Stomach (tissue), 9 donors: ENCODE data around the gene NUBPL. TPM values are rescaled to one million over a fixed set of nuclear protein-coding genes. Genes with fewer than 3 reads are reported as not detected.

Source experiments
- DNase-seq, 2 donors: peaks; one replicate each; pipeline versions ENCODE4 v3.0.0 to v3.0.0-alpha.2; 2013 to 2019
- H3K27ac ChIP-seq, 5 donors: fragments of 200-600 bp in 4 of 5; sonication (generic) in 4 of 5; one replicate each; pipeline ENCODE4 v1.5.1; 2013 to 2019; ENCODE audit warnings: mild to moderate bottlenecking in 1 of 5, moderate library complexity in 1 of 5
- H3K27me3 ChIP-seq, 3 donors: fragments of 200-600 bp; sonication (generic); one replicate each; pipeline ENCODE4 v1.5.1; 2017 to 2019; ENCODE audit warnings: mixed run types in 1 of 3
- H3K36me3 ChIP-seq, 4 donors: fragments of 200-600 bp; sonication (generic); 1 replicate in 3 of 4; 2 replicates in 1 of 4; pipeline ENCODE4 v1.5.1; 2016 to 2019
- H3K4me1 ChIP-seq, 4 donors: fragments of 200-600 bp; sonication (generic); one replicate each; pipeline ENCODE4 v1.5.1; 2016 to 2019
- H3K4me3 ChIP-seq, 4 donors: fragments of 200-600 bp; sonication (generic) in 3 of 4; one replicate each; pipeline ENCODE4 v1.5.1; 2016 to 2019; ENCODE audit warnings: mild to moderate bottlenecking in 1 of 4
- H3K9me3 ChIP-seq, 4 donors: fragments of 200-600 bp; sonication (generic); one replicate each; pipeline ENCODE4 v1.5.1; 2016 to 2019
- EP300 ChIP-seq: sonication (generic); formaldehyde crosslinking; IDR thresholded peaks from one replicate; pipeline ENCODE4 v1.6.1; 2017; ENCODE audit warnings: antibody characterized with exemption
- POLR2A ChIP-seq, 4 donors: fragments of 450-650 bp; IDR thresholded peaks; one replicate each; pipeline ENCODE4 v1.6.1; 2016; ENCODE audit warnings: antibody characterized with exemption in 4 of 4, control low read depth in 2 of 4, mild to moderate bottlenecking in 1 of 4, moderate library complexity in 1 of 4
- POLR2AphosphoS5 ChIP-seq, 3 donors: sonication (generic); formaldehyde crosslinking; IDR thresholded peaks; one replicate each; pipeline ENCODE4 v1.6.1; 2016; ENCODE audit warnings: antibody characterized with exemption in 3 of 3
- WGBS, 5 donors: extraction: QIAGEN DNeasy Blood & Tissue Kit in 3 of 5; methylation state at CpG; one replicate each; pipeline versions ENCODE4 v1.1.5 to v1.1.7; 2013 to 2018; 5-methylcytosine and 5-hydroxymethylcytosine counted together
- intact Hi-C: fragments of 100-400 bp; cut with DNase I; formaldehyde crosslinking; loops from one replicate; pipeline ENCODE4 v1.15.1; 2023; ENCODE audit warnings: low total_unique reads
- polyA plus RNA-seq, 3 donors: library from polyadenylated mRNA; stranded (reverse); fragments of 200-250 nt; gene quantifications; one replicate each; pipeline ENCODE4 v1.2.3, GENCODE V29; 2013
- total RNA-seq, 5 donors: library from RNA; depleted of rRNA; stranded (reverse); fragments of >200 nt; gene quantifications; one replicate each; pipeline versions ENCODE4 v1.1.0 to v1.2.3, GENCODE V29; 2014 to 2016
- TF ChIP-seq, protein P1 (sequence below), 7 experiments: fragments of 450-650 bp in 4 of 7; fragments of 200-600 bp in 3 of 7; sonication (generic) in 3 of 7; IDR thresholded peaks; one replicate each; pipeline ENCODE4 v1.5.1; 2016 to 2019; ENCODE audit warnings: antibody characterized with exemption in 7 of 7, control low read depth in 2 of 7, mild to moderate bottlenecking in 1 of 7
- donor health status: healthy with polysubstance abuse.
- donor health status: Bipolar disorder and iron deficiency.
- donor health status: healthy.

NUBPL gene
- total and polyA plus RNA-seq, 8 donors: 0.58 to 25.7 (median 5.0) TPM

DNA sequence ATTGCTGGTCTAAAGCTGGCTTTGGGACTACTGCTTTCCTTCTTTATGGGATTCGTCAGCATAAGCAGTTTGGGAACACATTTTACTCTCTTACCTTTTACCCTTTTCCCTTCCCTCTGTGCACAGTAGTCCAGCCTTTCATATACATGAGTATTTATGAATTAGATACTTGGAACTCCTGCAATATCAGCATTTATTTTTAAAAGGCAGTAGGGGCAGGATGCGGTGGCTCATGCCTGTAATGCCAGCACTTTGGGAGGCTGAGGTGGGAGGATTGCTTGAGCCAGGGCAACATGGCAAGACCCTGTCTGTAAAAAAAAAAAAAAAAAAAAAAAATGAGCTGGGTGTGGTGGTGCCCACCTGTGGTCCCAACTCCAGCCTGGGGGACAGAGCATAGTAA lies 3.0 kb downstream of the NUBPL start:
- 92 to 100% (median 95%) methylated on average over 2 of the region's 2 CpGs for WGBS, 5 donors
- no peak overlapping the region for H3K27ac ChIP-seq
- no peaks in the 10 kb centered on the region for H3K27me3 ChIP-seq
- peaks cover 0 to 36% (median 13%) of the 10 kb centered on the region in 4 donors for H3K4me1 ChIP-seq
- H3K36me3 ChIP-seq: no peaks in the 10 kb centered on the region
- H3K9me3 ChIP-seq: no peaks in the 10 kb centered on the region
- intact Hi-C loops: no loop called here
- no peak overlapping the region for H3K4me3 ChIP-seq
- TF ChIP-seq POLR2A (IDR thresholded peaks at IDR 0.05) (no peak), POLR2AphosphoS5 (IDR thresholded peaks at IDR 0.05) (no peak), EP300 (no peak)
- TF ChIP-seq, protein P1, sequence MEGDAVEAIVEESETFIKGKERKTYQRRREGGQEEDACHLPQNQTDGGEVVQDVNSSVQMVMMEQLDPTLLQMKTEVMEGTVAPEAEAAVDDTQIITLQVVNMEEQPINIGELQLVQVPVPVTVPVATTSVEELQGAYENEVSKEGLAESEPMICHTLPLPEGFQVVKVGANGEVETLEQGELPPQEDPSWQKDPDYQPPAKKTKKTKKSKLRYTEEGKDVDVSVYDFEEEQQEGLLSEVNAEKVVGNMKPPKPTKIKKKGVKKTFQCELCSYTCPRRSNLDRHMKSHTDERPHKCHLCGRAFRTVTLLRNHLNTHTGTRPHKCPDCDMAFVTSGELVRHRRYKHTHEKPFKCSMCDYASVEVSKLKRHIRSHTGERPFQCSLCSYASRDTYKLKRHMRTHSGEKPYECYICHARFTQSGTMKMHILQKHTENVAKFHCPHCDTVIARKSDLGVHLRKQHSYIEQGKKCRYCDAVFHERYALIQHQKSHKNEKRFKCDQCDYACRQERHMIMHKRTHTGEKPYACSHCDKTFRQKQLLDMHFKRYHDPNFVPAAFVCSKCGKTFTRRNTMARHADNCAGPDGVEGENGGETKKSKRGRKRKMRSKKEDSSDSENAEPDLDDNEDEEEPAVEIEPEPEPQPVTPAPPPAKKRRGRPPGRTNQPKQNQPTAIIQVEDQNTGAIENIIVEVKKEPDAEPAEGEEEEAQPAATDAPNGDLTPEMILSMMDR (IDR thresholded peaks at IDR 0.05): no peak
- DNase-seq: no peak

DNA sequence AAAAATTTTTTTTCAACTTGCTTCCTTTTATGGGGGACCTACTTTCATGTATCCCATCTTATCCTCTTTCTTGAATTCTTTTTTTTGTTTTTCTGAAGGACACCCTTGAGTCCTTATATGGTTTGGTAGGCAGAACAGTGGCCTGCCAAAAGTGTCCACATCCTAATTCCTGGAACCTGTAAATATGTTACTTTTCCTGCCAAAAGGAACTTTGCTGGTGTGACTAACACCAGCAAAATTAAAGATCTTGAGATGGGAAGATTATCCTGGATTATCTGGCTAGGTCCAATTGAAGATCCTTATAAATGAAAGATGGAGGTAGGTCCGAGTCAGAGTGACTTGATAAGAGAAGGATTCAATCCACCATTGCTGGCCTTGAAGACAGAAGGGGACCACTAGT lies 5.3 kb downstream of the NUBPL start:
- no peak for DNase-seq
- Histone ChIP-seq H3K4me1 (peaks cover 0 to 28% (median 7%) of the 10 kb centered on the region in 4 donors), H3K27ac (no peak overlapping the region), H3K9me3 (no peaks in the 10 kb centered on the region), H3K27me3 (no peaks in the 10 kb centered on the region), H3K36me3 (no peaks in the 10 kb centered on the region), H3K4me3 (no peak overlapping the region)
- 41 to 100% (median 94%) methylated on average over 1 of the region's 1 CpG for WGBS, 5 donors
- intact Hi-C loops: no loop called here
- TF ChIP-seq, protein P1 (IDR thresholded peaks at IDR 0.05): no peak
- TF ChIP-seq EP300 (no peak), POLR2AphosphoS5 (IDR thresholded peaks at IDR 0.05) (no peak), POLR2A (IDR thresholded peaks at IDR 0.05) (no peak)

DNA sequence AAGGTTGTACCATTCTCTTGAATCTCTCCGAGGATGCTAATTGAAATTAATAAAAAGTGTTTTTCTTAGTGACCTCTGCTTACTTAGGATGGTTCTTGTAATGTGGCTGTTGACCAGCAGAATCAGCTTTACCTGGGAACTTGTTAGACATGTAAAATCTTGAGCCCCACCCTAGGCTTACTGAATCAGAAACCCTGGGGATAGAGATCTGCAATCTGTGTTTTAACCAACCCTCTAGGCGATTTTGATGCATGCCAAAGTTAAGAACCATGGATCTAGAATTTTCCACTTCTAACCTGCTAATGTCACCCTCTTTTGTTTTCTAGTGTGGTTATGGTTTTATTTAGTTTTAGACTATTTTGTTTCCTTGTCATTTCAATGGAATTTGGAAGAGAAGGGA lies 6.5 kb downstream of the NUBPL start:
- Histone ChIP-seq H3K9me3 (no peaks in the 10 kb centered on the region), H3K4me3 (no peak overlapping the region), H3K36me3 (no peaks in the 10 kb centered on the region), H3K27ac (peak overlapping the region in 2 of 5 donors; percentile 20 to 48), H3K27me3 (no peaks in the 10 kb centered on the region), H3K4me1 (peaks cover 0 to 21% (median 3%) of the 10 kb centered on the region in 4 donors)
- DNase-seq: no peak
- intact Hi-C loops: no loop called here
- WGBS, 5 donors: 81 to 90% (median 84%) methylated on average over 2 of the region's 2 CpGs
- TF ChIP-seq POLR2AphosphoS5 (IDR thresholded peaks at IDR 0.05) (no peak), EP300 (no peak), POLR2A (IDR thresholded peaks at IDR 0.05) (no peak)
- TF ChIP-seq, protein P1 (IDR thresholded peaks at IDR 0.05): no peak

DNA sequence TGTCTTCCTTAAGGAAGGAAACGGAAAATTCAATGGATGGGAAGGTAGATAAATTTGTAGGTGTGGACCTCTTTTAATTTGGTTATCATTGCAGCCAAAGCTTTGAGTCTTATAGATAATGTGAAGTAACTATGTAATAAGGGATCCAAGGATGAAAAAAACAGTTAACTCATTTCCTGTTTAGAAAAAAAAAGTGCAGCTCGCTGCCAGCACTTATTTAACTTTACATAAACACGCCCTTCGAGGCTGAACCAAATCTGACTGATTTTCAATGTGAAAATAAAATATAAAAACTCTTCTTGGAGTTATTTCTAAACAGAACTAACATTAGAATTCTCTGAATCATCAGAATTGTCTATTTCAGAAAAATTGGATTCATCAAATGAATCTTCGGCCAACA lies 7.0 kb downstream of the NUBPL start:
- peak overlapping the region in 2 of 5 donors; percentile 20 to 48 for H3K27ac ChIP-seq
- intact Hi-C loops: no loop called here
- DNase-seq: peak in 1 of 2 donors; percentile 15

More for the DNA sequence above, 7.0 kb downstream of the NUBPL start:
- H3K4me1 ChIP-seq: peaks cover 0 to 16% (median under 1%) of the 10 kb centered on the region in 4 donors
- H3K27me3 ChIP-seq: no peaks in the 10 kb centered on the region
- WGBS, 5 donors: 48 to 64% (median 60%) methylated on average over 5 of the region's 5 CpGs
- TF ChIP-seq, protein P1 (IDR thresholded peaks at IDR 0.05): no peak
- TF ChIP-seq POLR2AphosphoS5 (IDR thresholded peaks at IDR 0.05): no peak
- no peak for TF ChIP-seq POLR2A (IDR thresholded peaks at IDR 0.05)
- TF ChIP-seq EP300: no peak
- H3K36me3 ChIP-seq: peaks cover 0 to 3% (median 0%) of the 10 kb centered on the region in 4 donors
- H3K4me3 ChIP-seq: no peak overlapping the region
- H3K9me3 ChIP-seq: no peaks in the 10 kb centered on the region
